H1 (cell line): ENCODE results near the gene PPP1R14C. TPM values are rescaled to one million over a fixed set of nuclear protein-coding genes. Genes with fewer than 3 reads are reported as not detected.

ENCODE experiments used
- TEAD4 ChIP-seq: IDR thresholded peaks from 2 replicates; pipeline ENCODE4 v1.6.1; 2012; ENCODE audit warnings: low read depth, low read length, inconsistent platforms, mixed read lengths
- polyA plus RNA-seq, 7 experiments: library from polyadenylated mRNA; depleted of rRNA in 3 of 7; stranded (reverse) in 5 of 7; unstranded in 2 of 7; fragments of >200 nt in 5 of 7; fragments of 200-250 nt in 2 of 7; gene quantifications; 1 replicate in 5 of 7; 2 replicates in 1 of 7; 4 replicates in 1 of 7; pipeline versions ENCODE4 v1.2.1 to v1.2.3, GENCODE V29; 2011 to 2013; ENCODE audit warnings: missing spikeins in 2 of 7, mixed read lengths in 2 of 7
- total RNA-seq: library from RNA; stranded (reverse); fragmentation: NEBNext Ultra II Directional; extraction: Animal tissue kit (Norgen Biotek cat#: 25700); gene quantifications from 2 replicates; pipeline ENCODE4 v1.2.1, GENCODE V29; 2021
- TF ChIP-seq, protein P1 (sequence below): fragments of 300-600 bp; sonication (generic); IDR thresholded peaks from 2 replicates; pipeline ENCODE4 v1.7.1; 2012; ENCODE audit warnings: low read length, moderate library complexity, mild to moderate bottlenecking, inconsistent platforms; ENCODE audit not compliant: insufficient replicate concordance

PPP1R14C gene
- total and polyA plus RNA-seq, 2 of the 8 experiments (the other 6 are each of a cell fraction or from before 2014, with no cell fraction given) = 0.30 to 0.61 TPM

DNA sequence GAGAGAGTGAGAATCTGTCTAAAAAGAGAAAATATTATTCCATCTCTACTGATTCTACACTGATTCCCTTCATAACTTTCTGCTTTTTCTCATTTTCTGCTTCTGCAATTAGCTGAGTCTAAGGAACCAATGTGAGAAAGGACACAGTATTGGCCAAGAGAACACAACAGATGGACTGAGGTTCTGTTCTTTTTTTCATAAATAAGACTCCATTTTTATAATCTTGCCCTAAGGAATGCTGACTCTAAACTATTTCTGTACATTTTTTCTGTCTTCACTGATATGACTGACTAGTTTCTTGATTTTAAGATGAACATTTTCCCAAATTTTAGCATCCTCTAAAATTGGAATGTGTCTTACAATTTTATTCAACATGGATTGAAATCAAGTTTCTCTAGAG is 138.9 kb downstream of the PPP1R14C start (continued):
- TF ChIP-seq, protein P1, sequence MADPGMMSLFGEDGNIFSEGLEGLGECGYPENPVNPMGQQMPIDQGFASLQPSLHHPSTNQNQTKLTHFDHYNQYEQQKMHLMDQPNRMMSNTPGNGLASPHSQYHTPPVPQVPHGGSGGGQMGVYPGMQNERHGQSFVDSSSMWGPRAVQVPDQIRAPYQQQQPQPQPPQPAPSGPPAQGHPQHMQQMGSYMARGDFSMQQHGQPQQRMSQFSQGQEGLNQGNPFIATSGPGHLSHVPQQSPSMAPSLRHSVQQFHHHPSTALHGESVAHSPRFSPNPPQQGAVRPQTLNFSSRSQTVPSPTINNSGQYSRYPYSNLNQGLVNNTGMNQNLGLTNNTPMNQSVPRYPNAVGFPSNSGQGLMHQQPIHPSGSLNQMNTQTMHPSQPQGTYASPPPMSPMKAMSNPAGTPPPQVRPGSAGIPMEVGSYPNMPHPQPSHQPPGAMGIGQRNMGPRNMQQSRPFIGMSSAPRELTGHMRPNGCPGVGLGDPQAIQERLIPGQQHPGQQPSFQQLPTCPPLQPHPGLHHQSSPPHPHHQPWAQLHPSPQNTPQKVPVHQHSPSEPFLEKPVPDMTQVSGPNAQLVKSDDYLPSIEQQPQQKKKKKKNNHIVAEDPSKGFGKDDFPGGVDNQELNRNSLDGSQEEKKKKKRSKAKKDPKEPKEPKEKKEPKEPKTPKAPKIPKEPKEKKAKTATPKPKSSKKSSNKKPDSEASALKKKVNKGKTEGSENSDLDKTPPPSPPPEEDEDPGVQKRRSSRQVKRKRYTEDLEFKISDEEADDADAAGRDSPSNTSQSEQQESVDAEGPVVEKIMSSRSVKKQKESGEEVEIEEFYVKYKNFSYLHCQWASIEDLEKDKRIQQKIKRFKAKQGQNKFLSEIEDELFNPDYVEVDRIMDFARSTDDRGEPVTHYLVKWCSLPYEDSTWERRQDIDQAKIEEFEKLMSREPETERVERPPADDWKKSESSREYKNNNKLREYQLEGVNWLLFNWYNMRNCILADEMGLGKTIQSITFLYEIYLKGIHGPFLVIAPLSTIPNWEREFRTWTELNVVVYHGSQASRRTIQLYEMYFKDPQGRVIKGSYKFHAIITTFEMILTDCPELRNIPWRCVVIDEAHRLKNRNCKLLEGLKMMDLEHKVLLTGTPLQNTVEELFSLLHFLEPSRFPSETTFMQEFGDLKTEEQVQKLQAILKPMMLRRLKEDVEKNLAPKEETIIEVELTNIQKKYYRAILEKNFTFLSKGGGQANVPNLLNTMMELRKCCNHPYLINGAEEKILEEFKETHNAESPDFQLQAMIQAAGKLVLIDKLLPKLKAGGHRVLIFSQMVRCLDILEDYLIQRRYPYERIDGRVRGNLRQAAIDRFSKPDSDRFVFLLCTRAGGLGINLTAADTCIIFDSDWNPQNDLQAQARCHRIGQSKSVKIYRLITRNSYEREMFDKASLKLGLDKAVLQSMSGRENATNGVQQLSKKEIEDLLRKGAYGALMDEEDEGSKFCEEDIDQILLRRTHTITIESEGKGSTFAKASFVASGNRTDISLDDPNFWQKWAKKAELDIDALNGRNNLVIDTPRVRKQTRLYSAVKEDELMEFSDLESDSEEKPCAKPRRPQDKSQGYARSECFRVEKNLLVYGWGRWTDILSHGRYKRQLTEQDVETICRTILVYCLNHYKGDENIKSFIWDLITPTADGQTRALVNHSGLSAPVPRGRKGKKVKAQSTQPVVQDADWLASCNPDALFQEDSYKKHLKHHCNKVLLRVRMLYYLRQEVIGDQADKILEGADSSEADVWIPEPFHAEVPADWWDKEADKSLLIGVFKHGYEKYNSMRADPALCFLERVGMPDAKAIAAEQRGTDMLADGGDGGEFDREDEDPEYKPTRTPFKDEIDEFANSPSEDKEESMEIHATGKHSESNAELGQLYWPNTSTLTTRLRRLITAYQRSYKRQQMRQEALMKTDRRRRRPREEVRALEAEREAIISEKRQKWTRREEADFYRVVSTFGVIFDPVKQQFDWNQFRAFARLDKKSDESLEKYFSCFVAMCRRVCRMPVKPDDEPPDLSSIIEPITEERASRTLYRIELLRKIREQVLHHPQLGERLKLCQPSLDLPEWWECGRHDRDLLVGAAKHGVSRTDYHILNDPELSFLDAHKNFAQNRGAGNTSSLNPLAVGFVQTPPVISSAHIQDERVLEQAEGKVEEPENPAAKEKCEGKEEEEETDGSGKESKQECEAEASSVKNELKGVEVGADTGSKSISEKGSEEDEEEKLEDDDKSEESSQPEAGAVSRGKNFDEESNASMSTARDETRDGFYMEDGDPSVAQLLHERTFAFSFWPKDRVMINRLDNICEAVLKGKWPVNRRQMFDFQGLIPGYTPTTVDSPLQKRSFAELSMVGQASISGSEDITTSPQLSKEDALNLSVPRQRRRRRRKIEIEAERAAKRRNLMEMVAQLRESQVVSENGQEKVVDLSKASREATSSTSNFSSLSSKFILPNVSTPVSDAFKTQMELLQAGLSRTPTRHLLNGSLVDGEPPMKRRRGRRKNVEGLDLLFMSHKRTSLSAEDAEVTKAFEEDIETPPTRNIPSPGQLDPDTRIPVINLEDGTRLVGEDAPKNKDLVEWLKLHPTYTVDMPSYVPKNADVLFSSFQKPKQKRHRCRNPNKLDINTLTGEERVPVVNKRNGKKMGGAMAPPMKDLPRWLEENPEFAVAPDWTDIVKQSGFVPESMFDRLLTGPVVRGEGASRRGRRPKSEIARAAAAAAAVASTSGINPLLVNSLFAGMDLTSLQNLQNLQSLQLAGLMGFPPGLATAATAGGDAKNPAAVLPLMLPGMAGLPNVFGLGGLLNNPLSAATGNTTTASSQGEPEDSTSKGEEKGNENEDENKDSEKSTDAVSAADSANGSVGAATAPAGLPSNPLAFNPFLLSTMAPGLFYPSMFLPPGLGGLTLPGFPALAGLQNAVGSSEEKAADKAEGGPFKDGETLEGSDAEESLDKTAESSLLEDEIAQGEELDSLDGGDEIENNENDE = no peak
- TF ChIP-seq TEAD4 = no peak
